PC-3 (cell line): Measurements from ENCODE around the gene AUP1. TPM values are rescaled to one million over a fixed set of nuclear protein-coding genes. Genes with fewer than 3 reads are reported as not detected.
A peak's percentile ranks its signal among the peaks of the same experiment; 100 is the strongest.

ENCODE experiments used
- ATAC-seq: fragments of 200-7000 bp; cut with Tn5 transposase; 2 replicates; pipeline ENCODE4 v1.9.1; 2020; ENCODE audit warnings: mild to moderate bottlenecking, moderate library complexity
- BruUV-seq: library from RNA; stranded (reverse); fragments of 400-500 nt; replicated peaks from 2 replicates; lab custom pipeline; 2021; lab: Mats Ljungman, UMichigan
- CTCF ChIA-PET: fragments of 300-600 bp; sonication (Branson Sonifier 250); formaldehyde crosslinking; loops from one replicate; lab custom pipeline; 2022; ENCODE audit warnings: antibody characterized with exemption; lab: Charles Lee
- POLR2A ChIA-PET: fragments of 300-600 bp; sonication (Branson Sonifier 250); formaldehyde crosslinking; loops from one replicate; lab custom pipeline; 2022; ENCODE audit warnings: antibody characterized with exemption; ENCODE audit not compliant: unreplicated experiment; lab: Charles Lee
- DNase-seq: peaks from one replicate; pipeline ENCODE4 v3.0.0-alpha.2; 2015
- H2AFZ ChIP-seq: fragments of 300-600 bp; sonication (generic); 2 replicates; pipeline ENCODE4 v1.6.0; 2016; ENCODE audit warnings: antibody characterized with exemption, low read length
- H3F3A ChIP-seq: fragments of 300-600 bp; sonication (generic); one replicate; pipeline ENCODE4 v1.6.0; 2017; ENCODE audit warnings: antibody characterized with exemption, low read length, control low read depth, mild to moderate bottlenecking; ENCODE audit not compliant: unreplicated experiment
- H3K27ac ChIP-seq: fragments of 300-600 bp; sonication (generic); 2 replicates; pipeline ENCODE4 v1.5.1; 2016; ENCODE audit warnings: mild to moderate bottlenecking, low read length
- H3K27me3 ChIP-seq: fragments of 300-600 bp; sonication (generic); 2 replicates; pipeline ENCODE4 v1.6.1; 2016; ENCODE audit warnings: low read length, mixed read lengths
- H3K36me3 ChIP-seq: fragments of 300-600 bp; sonication (generic); 2 replicates; pipeline ENCODE4 v1.6.1; 2016; ENCODE audit warnings: low read depth, mixed run types, low read length, mixed read lengths
- H3K4me1 ChIP-seq: fragments of 300-600 bp; sonication (generic); 2 replicates; pipeline ENCODE4 v1.5.1; 2016; ENCODE audit warnings: low read length; ENCODE audit not compliant: insufficient read depth
- H3K4me2 ChIP-seq: fragments of 300-600 bp; sonication (generic); 2 replicates; pipeline ENCODE4 v1.6.0; 2016; ENCODE audit warnings: low read length
- H3K4me3 ChIP-seq: fragments of 300-600 bp; sonication (generic); 2 replicates; pipeline ENCODE4 v1.5.1; 2016; ENCODE audit warnings: mild to moderate bottlenecking, low read length, mixed read lengths
- H3K79me2 ChIP-seq: fragments of 300-600 bp; sonication (generic); 2 replicates; pipeline ENCODE4 v1.6.1; 2017; ENCODE audit warnings: low read length, mixed read lengths
- H3K9ac ChIP-seq: fragments of 300-600 bp; sonication (generic); 2 replicates; pipeline ENCODE4 v1.6.0; 2016; ENCODE audit warnings: mild to moderate bottlenecking, low read length
- H3K9me2 ChIP-seq: fragments of 300-600 bp; sonication (generic); replicated peaks from 2 replicates; pipeline ENCODE4 v1.6.1; 2016; ENCODE audit warnings: mixed run types, low read length, mixed read lengths
- H3K9me3 ChIP-seq: fragments of 300-600 bp; sonication (generic); 2 replicates; pipeline ENCODE4 v1.6.1; 2016; ENCODE audit warnings: low read length, mixed read lengths
- H4K20me1 ChIP-seq: fragments of 300-600 bp; sonication (generic); 2 replicates; pipeline ENCODE4 v1.6.1; 2016; ENCODE audit warnings: low read length, mixed read lengths
- EZH2 ChIP-seq: fragments of 300-600 bp; sonication (generic); IDR thresholded peaks from one replicate; pipeline ENCODE4 v1.6.1; 2017; ENCODE audit warnings: antibody characterized with exemption, mild to moderate bottlenecking, low read length; ENCODE audit not compliant: unreplicated experiment
- EZH2phosphoT487 ChIP-seq: fragments of 300-600 bp; sonication (generic); IDR thresholded peaks from 2 replicates; pipeline ENCODE4 v1.6.1; 2018; ENCODE audit warnings: mild to moderate bottlenecking, antibody characterized with exemption, low read length, borderline replicate concordance
- intact Hi-C: fragments of 100-400 bp; cut with micrococcal nuclease; formaldehyde crosslinking; loops from 2 replicates; pipeline ENCODE4 v1.9.0; 2023
- total RNA-seq: library from RNA; depleted of rRNA; stranded (reverse); fragments of >200 nt; gene quantifications from 2 replicates; pipeline ENCODE4 v1.2.3, GENCODE V29; 2014
- TF ChIP-seq, protein P1 (sequence below): fragments of 300-600 bp; sonication (generic); conservative IDR thresholded peaks from 2 replicates; pipeline ENCODE4 v1.5.1; 2017; ENCODE audit warnings: antibody characterized with exemption, low read depth, mild to moderate bottlenecking, low read length

AUP1 gene
- total RNA-seq, 1 experiment from 2014 or later, result 233 TPM

DNA sequence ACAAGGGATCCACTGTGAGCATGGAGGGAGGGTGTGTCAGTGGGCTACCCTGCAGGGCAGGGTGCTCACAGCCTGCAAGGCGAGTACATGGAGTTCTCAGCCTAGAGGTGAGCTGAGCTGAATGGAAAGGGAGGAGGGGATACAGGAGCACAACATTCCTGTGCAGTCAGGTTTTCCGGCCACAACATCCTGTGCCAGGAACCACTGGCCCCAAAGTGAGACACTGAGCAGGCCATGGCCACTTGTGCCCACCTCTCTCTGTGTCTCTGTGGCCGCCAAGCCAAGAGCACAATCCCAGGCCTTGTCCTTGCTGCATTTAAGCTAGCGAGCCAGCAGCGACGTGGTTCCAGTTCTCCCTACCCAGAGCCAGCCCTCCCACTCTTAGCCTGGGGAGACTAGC lies 31.1 kb upstream of the AUP1 start:
- H3K4me2 ChIP-seq, result peak overlapping the region; percentile 6; the same call in 1 of the 2 replicates
- no peak overlapping the region for H3K9ac ChIP-seq
- TF ChIP-seq, protein P1, sequence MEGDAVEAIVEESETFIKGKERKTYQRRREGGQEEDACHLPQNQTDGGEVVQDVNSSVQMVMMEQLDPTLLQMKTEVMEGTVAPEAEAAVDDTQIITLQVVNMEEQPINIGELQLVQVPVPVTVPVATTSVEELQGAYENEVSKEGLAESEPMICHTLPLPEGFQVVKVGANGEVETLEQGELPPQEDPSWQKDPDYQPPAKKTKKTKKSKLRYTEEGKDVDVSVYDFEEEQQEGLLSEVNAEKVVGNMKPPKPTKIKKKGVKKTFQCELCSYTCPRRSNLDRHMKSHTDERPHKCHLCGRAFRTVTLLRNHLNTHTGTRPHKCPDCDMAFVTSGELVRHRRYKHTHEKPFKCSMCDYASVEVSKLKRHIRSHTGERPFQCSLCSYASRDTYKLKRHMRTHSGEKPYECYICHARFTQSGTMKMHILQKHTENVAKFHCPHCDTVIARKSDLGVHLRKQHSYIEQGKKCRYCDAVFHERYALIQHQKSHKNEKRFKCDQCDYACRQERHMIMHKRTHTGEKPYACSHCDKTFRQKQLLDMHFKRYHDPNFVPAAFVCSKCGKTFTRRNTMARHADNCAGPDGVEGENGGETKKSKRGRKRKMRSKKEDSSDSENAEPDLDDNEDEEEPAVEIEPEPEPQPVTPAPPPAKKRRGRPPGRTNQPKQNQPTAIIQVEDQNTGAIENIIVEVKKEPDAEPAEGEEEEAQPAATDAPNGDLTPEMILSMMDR, result no peak
- TF ChIP-seq EZH2 (no peak), EZH2phosphoT487 (no peak)
- ATAC-seq (peak; percentile 64), DNase-seq (peak; percentile 63)
- H3K9me3 ChIP-seq, result no peaks in the 10 kb centered on the region
- no TSS peak for BruUV-seq
- H2AFZ ChIP-seq, result peak overlapping the region; percentile 48; the same call in 1 of the 2 replicates
- H3K79me2 ChIP-seq, result no peaks in the 10 kb centered on the region
- intact Hi-C loops, result no loop called here
- peaks cover 9% of the 10 kb centered on the region for H3K4me1 ChIP-seq
- no peak overlapping the region for H3K4me3 ChIP-seq
- ChIA-PET CTCF (no interaction called here), POLR2A (no interaction called here)
- H4K20me1 ChIP-seq, result no peaks in the 10 kb centered on the region
- no peak overlapping the region for H3K27ac ChIP-seq
- H3F3A ChIP-seq, result no peaks in the 10 kb centered on the region
- no peaks in the 10 kb centered on the region for H3K27me3 ChIP-seq
- H3K9me2 ChIP-seq, result no peaks in the 10 kb centered on the region
- H3K36me3 ChIP-seq, result no peaks in the 10 kb centered on the region

DNA sequence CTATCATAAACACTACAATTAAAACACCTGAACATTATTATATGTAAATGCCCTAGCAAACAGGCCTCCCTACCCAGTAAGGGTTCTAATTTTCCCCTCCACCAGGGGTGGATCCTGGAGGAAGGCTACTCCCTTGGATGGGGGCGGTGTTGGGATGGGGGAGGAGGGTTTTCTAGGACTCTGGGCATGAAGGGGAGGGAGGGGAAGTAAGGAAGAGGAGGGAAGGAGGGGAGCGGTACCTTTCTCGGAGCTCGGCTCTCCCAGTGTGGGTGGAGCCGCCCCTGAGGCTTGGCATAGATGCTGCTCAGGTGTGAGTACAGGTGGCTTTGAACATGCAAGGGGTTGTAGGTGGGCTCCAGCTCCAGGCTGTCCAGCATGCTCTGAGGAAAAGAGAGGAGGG lies 30.4 kb upstream of the AUP1 start:
- no peaks in the 10 kb centered on the region for H4K20me1 ChIP-seq
- BruUV-seq, result no TSS peak
- ChIA-PET CTCF (no interaction called here), POLR2A (no interaction called here)
- no peaks in the 10 kb centered on the region for H3K9me3 ChIP-seq
- no peak overlapping the region for H3K27ac ChIP-seq
- no peaks in the 10 kb centered on the region for H3F3A ChIP-seq
- H3K79me2 ChIP-seq, result no peaks in the 10 kb centered on the region
- no peak for ATAC-seq
- H3K4me2 ChIP-seq, result no peak overlapping the region
- peaks cover 9% of the 10 kb centered on the region for H3K4me1 ChIP-seq
- no peak for DNase-seq
- no peak overlapping the region for H3K4me3 ChIP-seq
- no peaks in the 10 kb centered on the region for H3K9me2 ChIP-seq
- intact Hi-C loops, result no loop called here
- no peak overlapping the region for H2AFZ ChIP-seq
- H3K36me3 ChIP-seq, result no peaks in the 10 kb centered on the region
- no peak overlapping the region for H3K9ac ChIP-seq
- TF ChIP-seq, protein P1, result no peak
- TF ChIP-seq EZH2, result no peak
- TF ChIP-seq EZH2phosphoT487, result no peak
- H3K27me3 ChIP-seq, result no peaks in the 10 kb centered on the region

DNA sequence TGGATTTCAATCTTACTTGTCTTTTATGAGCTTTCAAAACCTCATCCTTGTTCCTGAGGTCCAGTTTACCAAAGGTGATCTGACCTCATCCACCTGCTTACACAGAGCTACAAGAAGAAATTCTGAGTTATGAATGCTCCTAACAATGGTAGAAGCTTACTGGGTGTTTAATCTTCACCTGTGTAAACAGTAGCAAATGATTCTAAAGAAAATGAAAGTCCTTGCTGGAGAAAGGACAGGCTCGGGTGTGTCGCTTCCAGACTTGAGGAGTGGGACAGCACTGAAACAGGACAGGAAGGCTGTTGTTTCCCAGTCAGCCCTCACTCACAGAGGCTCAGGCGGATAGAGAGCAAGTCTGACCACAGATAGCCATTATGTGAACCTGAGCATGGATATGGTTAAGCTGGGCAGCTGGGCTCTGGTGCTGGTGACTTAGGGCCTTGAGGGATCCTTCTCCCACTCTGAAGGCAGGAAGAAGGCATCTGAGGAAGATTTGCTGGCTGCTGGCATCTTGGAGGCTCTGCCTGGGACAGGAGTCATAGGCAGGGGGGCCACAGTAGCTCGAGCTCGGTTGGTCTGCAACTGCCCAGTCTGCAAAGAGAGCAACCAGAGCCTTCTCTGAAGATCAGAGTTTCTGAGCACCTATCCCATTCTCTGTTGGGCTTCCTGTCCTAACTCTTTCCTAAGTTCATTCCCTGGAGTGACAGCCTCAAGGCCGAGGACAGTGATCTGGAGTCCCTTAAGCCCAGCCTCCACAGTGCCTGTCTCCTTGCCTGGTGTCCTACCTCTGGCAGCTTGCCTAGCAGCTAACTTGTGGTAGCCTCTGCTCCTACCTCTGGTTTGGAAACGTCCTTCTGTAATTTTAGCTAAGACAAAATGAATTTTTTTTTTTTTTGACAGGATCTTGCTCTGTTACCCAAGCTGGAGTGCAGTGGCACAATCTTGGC lies 29.1 kb upstream of the AUP1 start:
- H3K4me1 ChIP-seq, result peaks cover 9% of the 10 kb centered on the region
- DNase-seq, result peak; percentile 14
- intact Hi-C loops, result no loop called here
- H3K4me3 ChIP-seq, result no peak overlapping the region
- H3K36me3 ChIP-seq, result no peaks in the 10 kb centered on the region
- H3K4me2 ChIP-seq, result no peak overlapping the region
- no peaks in the 10 kb centered on the region for H3K9me2 ChIP-seq
- BruUV-seq, result no TSS peak
- no peaks in the 10 kb centered on the region for H3K9me3 ChIP-seq
- H3F3A ChIP-seq, result no peaks in the 10 kb centered on the region
- ChIA-PET POLR2A (interaction anchor here (0.6 kb wide), 2 partner anchors 32 to 303 kb away, joined by 3 to 5 read pairs; no protein-coding TSS in a partner anchor), CTCF (no interaction called here)
- no peaks in the 10 kb centered on the region for H3K79me2 ChIP-seq
- H3K27ac ChIP-seq, result no peak overlapping the region
- H2AFZ ChIP-seq, result no peak overlapping the region
- H3K9ac ChIP-seq, result no peak overlapping the region
- H4K20me1 ChIP-seq, result no peaks in the 10 kb centered on the region
- H3K27me3 ChIP-seq, result no peaks in the 10 kb centered on the region
- ATAC-seq, result peak; percentile 12; the same call in 1 of the 2 replicates
- TF ChIP-seq EZH2, result no peak
